SIG-M5 treated with dmso at 0.1 percent for 504 hours (cell line): ENCODE data around the gene SOX9.
"Not testable (repeated sequence)": the region's sequence is repeated elsewhere in the genome, so short reads cannot be mapped to it uniquely, and the experiment has no call there.

Source experiments
- DNase-seq: peaks from one replicate; lab custom pipeline; 2025; ENCODE audit not compliant: unreplicated experiment; lab: John Stamatoyannopoulos, UW

SOX9 gene

GRCh38 chr17:72110942-72111318, 9.9 kb upstream of the SOX9 start:
- DNase-seq: no peak

GRCh38 chr17:72111336-72111923, 9.4 kb upstream of the SOX9 start:
- DNase-seq: no peak

- DNase-seq: not testable (repeated sequence)
Measured at GRCh38 chr17:72111926-72112325, 8.9 kb upstream of the SOX9 start.

- DNase-seq: no peak
Measured at GRCh38 chr17:72113751-72114150, 7.1 kb upstream of the SOX9 start.

GRCh38 chr17:72115781-72116525, 4.9 kb upstream of the SOX9 start:
- DNase-seq: no peak

GRCh38 chr17:72116661-72117521, 3.9 kb upstream of the SOX9 start:
- DNase-seq: no peak

GRCh38 chr17:72117535-72118334, 3.1 kb upstream of the SOX9 start:
- no peak for DNase-seq

- DNase-seq: no peak
Measured at GRCh38 chr17:72118335-72119076, 2.3 kb upstream of the SOX9 start.

- no peak for DNase-seq
Measured at GRCh38 chr17:72119077-72119872, 1.5 kb upstream of the SOX9 start.

- DNase-seq: no peak
Measured at GRCh38 chr17:72119873-72120641, 763 bp upstream of the SOX9 start.

GRCh38 chr17:72121164-72122009, 567 bp downstream of the SOX9 start:
- DNase-seq: no peak

GRCh38 chr17:72122010-72122764, 1.4 kb downstream of the SOX9 start:
- DNase-seq: no peak

GRCh38 chr17:72122765-72123529, 2.1 kb downstream of the SOX9 start:
- DNase-seq: no peak

GRCh38 chr17:72123530-72124437, 3.0 kb downstream of the SOX9 start:
- DNase-seq: no peak

- DNase-seq: no peak
Measured at GRCh38 chr17:72124438-72124775, 3.6 kb downstream of the SOX9 start.

- no peak for DNase-seq
Measured at GRCh38 chr17:72125226-72125651, 4.4 kb downstream of the SOX9 start.
